ENCODE data around the gene IFNLR1.

The IFNLR1 gene

GRCh38 chr1:24224761-24225160 is 37.7 kb upstream of the IFNLR1 start:
- H3K27ac ChIP-seq: no peak overlapping the region
- no peak for TF ChIP-seq CTCF (conservative IDR thresholded peaks at IDR 0.05)

GRCh38 chr1:24224086-24224485 is 37.0 kb upstream of the IFNLR1 start:
- no peak overlapping the region for H3K27ac ChIP-seq
- TF ChIP-seq CTCF (conservative IDR thresholded peaks at IDR 0.05): no peak

- TF ChIP-seq CTCF (conservative IDR thresholded peaks at IDR 0.05): no peak
- H3K27ac ChIP-seq: no peak overlapping the region
These were observed 35.7 kb upstream of the IFNLR1 start for GRCh38 chr1:24222793-24223192.

DNA sequence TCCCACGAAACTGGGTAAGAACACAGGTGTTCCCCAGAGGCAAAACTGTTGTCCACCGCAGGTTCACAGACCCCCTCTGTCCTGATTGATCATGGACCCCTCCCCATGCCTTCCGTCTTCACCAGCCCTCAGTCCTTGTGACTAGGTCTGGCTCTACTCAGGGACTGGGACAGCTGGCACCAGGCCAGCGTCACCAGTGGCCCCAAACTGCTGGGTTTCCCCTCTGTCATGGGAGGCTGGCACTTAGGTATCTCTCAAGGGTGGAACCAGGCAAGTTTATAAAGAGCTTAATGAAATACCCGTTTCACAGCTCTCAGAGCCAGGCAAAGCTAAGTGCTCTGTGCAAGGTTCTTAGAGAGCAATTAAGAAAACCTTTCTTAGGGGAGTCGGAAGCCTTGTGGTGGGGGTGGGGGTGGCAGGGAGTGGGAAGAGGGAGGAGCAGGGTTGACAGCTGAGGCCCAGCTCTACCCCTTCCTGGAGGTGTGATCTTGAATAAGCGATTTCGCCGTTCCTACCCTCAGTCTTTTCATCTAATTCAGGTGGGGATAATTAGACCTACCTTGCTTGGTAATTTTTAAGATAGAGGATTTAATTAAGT is 35.0 kb upstream of the IFNLR1 start:
- no peak overlapping the region for H3K27ac ChIP-seq
- no peak for TF ChIP-seq CTCF (conservative IDR thresholded peaks at IDR 0.05)

DNA sequence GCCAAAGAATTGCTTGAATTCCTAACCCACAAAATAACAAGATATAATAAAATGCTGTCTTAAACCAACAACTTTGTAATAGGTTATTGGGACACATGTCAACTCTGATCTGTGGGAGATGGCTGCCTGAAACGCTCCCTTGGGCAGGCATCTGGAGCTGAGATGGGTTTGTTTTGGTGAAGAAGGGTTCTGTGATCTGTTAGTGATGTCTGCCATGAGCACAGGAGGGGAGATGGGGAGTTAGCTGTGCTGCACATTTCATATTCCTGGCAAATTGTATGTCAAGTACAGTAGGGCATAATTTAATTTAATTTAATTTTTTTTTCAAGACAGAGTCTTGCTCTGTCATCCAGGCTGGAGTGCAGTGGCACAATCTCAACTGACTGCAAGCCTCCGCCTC is 34.2 kb upstream of the IFNLR1 start:
- TF ChIP-seq CTCF (conservative IDR thresholded peaks at IDR 0.05): no peak
- no peak overlapping the region for H3K27ac ChIP-seq

DNA sequence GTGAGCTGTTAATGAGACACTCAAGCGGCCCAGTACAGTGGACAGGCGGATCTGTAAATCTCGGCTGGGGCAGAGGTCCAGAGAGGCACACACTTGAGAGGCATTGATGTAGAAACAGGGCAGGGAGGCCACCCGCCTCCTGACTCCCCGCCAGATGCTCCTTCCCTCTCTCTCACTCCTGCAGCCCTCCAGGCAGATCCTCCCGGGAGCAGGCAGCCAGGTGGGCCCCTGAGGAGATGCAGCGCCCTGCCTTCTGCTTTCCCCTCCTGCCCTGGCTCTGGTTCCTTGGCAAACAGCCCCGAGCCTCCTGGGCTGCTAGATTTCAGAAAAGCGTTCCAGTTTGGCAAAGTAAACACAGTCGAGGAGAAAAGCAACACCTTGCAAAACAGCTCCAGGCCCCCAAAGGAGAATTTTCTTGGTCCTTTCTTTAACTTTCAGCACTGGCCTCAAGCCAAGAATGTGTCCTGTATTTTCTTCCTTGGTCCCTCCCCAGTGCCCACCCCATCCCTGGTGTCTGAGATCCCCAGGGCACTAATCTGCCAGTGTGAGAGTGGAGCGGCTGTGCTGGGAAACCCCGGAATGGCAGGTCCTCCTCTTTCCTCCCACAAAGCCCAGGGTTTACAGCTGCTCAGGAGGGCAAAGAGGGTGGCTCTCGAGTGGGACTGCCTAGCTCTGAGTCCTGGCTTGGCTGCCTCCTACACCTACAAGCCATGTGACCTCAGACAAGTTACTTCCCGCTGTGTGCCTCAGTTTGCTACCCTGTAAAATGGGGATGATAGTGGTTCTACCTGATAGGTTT is 29.4 kb upstream of the IFNLR1 start:
- TF ChIP-seq CTCF (conservative IDR thresholded peaks at IDR 0.05): no peak

DNA sequence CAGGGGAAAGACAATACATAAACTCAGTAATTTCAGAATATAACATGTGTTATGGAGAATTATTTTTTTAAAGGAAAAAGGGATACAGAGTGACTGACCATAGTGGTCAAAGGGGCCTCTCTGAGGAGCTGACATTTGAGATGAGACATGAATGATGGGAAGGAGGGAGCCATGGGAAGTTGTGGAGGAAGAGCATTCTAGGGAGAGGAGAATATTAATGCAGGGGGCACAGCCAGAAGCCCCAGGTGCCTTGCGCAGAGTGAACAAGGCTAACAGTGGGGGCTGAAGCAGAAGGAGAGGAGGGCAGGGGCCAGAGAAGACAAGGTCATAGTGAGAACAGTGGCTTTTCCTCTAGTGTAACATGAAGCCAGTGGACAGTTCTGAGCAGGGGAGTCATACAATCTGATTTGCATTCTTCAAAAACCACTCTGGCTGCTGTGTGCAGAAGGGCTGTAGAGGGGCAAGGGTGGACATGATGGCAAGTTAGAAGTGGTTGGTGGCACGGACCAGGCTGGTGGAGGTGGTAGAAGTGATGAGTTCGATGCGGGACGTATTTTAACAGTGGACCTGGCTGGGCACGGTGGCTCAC is 28.2 kb upstream of the IFNLR1 start:
- peak overlapping the region; percentile 73 for H3K27ac ChIP-seq
- no peak for TF ChIP-seq CTCF (conservative IDR thresholded peaks at IDR 0.05)

More for the DNA sequence above, 29.4 kb upstream of the IFNLR1 start:
- H3K27ac ChIP-seq: peak overlapping the region; percentile 73

Data from VCaP (cell line).